SK-MEL-5 (cell line): Measurements from ENCODE around the gene PRKAG3. TPM values are rescaled to one million over a fixed set of nuclear protein-coding genes. Genes with fewer than 3 reads are reported as not detected.
A peak's percentile ranks its signal among the peaks of the same experiment; 100 is the strongest.

Experiments
- DNase-seq: peaks from one replicate; pipeline ENCODE4 v3.0.0-alpha.2; 2016; ENCODE audit warnings: low read depth, low spot score
- in situ Hi-C: cut with HindIII; loops from 2 replicates; pipeline ENCODE4 v1.10.0; 2016; ENCODE audit warnings: low sequenced_read_pairs, high pct_unique_total_duplicates, low pct_unique_long_range_greater_than_20kb
- polyA plus RNA-seq, 2 experiments: library from polyadenylated mRNA; depleted of rRNA; stranded (reverse); fragments of >200 nt; gene quantifications; 2 replicates each; pipeline ENCODE4 v1.2.3, GENCODE V29; 2015
- total RNA-seq: library from RNA; depleted of rRNA; stranded (reverse); fragments of >200 nt; shearing (Covaris generic); gene quantifications from 2 replicates; pipeline ENCODE4 v1.2.3, GENCODE V29; 2014; rRNA removed

The PRKAG3 gene
- not detected in 2 replicates for total RNA-seq
- not detected in 2 replicates for polyA plus RNA-seq (2015; cell fraction: cytosol; rRNA removed)
- not detected in 2 replicates for polyA plus RNA-seq (2015; cell fraction: nucleus; rRNA removed)

DNA sequence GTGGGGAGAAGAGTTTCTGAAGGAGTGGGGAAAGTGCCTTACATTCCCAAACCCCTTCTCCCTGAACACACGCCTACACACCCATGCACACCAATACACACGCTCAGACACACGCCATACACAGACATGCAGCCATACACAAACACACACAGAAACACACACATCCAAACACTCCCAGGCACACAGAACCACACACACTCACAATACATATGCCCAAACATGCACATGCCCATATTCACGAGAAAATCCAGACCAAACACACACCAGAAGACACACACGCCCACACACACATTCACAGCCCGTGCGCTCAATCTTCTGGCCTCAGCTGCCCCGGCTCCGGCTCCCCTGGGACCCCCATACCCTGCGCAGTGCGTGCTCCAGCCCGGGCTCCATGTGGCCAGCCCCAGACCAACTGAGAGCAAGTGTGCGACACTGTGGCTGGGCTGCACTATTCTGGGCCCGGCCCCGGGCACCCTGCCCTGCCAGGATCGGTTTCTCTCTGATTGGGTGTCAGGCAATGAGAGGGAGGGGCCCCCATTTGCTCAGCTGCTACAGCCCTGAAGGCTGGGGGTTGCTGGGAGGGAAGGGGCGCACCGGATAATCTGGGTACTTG is at the start of gene PRKAG3:
PRKAG3 (minus strand) TSS at position 426 of the 613 bp plus-strand sequence.
- in situ Hi-C loops: no loop called here
- DNase-seq: no peak

GRCh38 chr2:218880859-218881594 is 49.4 kb upstream of the PRKAG3 start:
- no peak for DNase-seq
- in situ Hi-C loops: no loop called here

- in situ Hi-C loops: no loop called here
- no peak for DNase-seq
Measured at GRCh38 chr2:218880102-218880858, 48.7 kb upstream of the PRKAG3 start, which contains the start of gene WNT10A. WNT10A (plus strand) TSS chr2:218880852; CDS start chr2:218880996, 144 bp downstream.

DNA sequence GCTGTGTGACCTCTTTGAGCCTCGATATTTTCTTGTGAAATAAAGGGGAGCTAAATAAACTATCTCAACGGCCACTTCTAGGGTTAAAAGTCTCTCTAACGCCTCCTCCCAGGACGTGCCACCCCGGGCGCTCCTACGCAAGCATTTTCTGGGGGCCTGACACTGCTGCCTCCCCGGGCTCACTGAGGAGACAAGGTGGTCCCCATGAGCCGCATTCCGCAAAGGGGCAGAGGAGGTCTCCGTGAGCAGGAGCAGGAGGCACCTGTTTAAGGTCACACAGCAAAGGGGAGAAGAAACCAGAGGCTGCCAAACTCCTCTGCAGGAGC is 48.1 kb upstream of the PRKAG3 start:
- DNase-seq: no peak
- in situ Hi-C loops: no loop called here

DNA sequence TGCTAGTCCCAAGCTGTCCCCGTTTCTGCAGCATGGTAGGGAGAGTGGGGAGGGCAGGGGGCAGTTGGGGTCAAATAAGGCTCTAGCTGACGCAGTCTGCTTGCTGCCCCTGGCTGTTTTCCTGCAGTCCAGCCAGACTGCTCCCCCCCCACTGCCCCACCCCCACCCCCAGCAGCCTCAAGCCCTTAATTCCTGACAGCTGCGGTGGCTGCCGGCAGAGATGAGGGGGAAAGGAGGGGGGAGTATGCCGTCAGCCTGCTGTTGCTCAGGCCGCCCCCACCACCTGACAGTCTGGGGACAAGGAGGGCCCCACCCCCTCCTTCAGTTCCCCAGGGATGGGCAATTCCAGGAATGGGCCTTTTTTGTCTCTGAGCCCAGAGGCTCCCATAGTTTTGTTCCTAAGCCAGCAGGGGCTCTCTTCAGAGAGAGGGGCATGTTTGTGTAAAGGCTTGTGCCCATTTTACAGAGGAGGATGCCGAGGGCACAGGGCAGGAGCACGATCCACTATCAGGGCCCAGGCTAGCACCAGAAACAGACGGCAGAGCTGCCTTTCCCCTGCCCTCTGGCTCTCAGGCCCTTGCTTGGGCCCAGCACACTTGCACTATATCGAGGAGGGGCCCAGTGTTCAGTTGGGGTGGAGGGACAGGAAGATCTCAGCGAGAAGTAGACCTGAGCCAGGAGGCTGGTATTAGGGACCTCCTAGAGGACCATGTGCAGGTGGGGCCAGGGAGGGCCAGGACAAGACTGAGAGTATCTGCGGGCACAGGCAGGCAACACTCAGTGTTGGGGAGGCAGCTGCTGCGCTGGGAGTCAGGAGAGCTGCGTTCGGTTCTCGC is 47.5 kb upstream of the PRKAG3 start:
- in situ Hi-C loops: no loop called here
- no peak for DNase-seq

- DNase-seq: no peak
- in situ Hi-C loops: no loop called here
Measured at GRCh38 chr2:218878486-218878885, 46.9 kb upstream of the PRKAG3 start.

GRCh38 chr2:218877891-218878290 is 46.3 kb upstream of the PRKAG3 start:
- no peak for DNase-seq
- in situ Hi-C loops: no loop called here

DNA sequence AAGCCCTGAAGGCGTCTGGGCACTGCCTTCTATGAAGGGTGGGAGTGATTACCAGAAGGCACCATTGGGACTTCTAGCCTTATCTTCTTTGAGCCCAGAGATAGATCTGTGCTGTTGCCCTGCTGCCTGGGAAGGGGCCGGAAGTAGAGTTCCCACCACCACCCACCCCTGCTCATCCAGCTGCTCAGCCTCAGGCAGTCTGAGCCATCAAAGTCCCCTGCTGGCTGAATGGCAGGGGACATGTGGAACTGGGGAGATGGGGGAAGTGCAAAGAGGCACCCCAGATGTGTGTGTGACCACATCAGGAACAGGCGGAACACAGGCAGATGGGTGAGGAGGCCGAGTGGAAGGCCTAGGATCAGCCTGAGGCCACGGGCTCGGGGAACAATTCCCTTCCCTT is 45.7 kb upstream of the PRKAG3 start:
- DNase-seq: no peak
- in situ Hi-C loops: no loop called here

DNA sequence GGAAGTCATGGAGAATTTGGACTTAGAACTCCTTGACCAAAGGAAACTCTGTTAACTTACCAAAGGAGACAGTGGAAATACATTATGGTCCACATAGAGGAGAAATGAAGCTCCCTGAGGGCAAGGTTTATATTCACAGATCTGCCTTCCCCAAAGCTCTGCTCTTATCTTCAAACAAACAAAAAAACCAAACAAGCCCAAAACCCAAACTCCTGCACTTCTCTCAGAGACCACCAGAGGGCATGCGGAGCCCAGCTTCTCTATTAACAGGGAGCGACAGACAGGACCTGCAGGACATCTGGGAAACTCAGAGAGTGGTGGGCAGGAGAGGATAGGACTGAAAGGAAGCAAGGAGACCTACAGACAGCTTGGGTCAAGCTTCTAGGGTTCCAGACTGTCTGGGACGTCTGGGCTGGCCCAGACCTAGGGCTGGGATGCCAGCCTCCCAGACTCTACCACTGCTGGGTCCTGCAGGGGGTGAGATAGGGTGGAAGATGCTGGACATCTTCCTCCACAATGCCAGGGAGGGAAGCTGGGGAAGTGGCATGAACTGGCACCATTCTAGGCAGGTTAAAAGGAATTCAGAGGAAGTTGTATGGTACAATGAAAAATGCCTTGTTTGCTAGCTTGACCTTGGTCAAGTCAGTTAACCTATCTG is 45.1 kb upstream of the PRKAG3 start:
- in situ Hi-C loops: no loop called here
- peak; percentile 83 for DNase-seq

DNA sequence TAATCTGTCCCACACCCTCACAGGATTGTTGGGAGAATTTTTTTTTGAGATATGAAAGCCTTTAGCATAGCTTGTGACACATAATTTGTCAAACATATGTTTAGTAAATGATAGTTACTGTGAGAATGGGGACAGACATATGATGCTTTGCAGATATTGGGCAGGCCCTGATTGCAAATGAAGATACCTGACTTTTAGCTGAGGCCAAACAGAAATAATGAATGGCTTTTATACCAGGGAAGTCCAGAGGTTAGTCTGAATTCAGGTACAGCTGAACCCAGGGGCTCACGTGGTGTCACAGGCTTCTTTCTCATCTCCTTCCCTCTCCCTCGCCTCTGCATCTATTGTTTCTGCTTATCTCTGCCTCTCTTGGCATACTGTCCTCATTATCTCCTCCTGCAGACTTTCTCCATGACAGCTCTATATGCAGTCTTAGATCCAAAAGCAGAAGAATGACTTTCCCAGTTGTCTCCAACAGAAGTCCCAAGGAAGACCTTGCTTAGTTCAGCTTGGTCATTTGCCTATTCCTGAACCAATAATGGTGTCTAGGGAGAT is 44.2 kb upstream of the PRKAG3 start:
- no peak for DNase-seq
- in situ Hi-C loops: no loop called here

DNA sequence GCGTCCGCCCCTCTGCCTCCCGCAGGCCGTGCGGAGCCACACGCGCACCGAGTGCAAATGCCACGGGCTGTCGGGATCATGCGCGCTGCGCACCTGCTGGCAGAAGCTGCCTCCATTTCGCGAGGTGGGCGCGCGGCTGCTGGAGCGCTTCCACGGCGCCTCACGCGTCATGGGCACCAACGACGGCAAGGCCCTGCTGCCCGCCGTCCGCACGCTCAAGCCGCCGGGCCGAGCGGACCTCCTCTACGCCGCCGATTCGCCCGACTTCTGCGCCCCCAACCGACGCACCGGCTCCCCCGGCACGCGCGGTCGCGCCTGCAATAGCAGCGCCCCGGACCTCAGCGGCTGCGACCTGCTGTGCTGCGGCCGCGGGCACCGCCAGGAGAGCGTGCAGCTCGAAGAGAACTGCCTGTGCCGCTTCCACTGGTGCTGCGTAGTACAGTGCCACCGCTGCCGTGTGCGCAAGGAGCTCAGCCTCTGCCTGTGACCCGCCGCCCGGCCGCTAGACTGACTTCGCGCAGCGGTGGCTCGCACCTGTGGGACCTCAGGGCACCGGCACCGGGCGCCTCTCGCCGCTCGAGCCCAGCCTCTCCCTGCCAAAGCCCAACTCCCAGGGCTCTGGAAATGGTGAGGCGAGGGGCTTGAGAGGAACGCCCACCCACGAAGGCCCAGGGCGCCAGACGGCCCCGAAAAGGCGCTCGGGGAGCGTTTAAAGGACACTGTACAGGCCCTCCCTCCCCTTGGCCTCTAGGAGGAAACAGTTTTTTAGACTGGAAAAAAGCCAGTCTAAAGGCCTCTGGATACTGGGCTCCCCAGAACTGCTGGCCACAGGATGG is 42.0 kb upstream of the PRKAG3 start:
- no peak for DNase-seq
- in situ Hi-C loops: no loop called here

DNA sequence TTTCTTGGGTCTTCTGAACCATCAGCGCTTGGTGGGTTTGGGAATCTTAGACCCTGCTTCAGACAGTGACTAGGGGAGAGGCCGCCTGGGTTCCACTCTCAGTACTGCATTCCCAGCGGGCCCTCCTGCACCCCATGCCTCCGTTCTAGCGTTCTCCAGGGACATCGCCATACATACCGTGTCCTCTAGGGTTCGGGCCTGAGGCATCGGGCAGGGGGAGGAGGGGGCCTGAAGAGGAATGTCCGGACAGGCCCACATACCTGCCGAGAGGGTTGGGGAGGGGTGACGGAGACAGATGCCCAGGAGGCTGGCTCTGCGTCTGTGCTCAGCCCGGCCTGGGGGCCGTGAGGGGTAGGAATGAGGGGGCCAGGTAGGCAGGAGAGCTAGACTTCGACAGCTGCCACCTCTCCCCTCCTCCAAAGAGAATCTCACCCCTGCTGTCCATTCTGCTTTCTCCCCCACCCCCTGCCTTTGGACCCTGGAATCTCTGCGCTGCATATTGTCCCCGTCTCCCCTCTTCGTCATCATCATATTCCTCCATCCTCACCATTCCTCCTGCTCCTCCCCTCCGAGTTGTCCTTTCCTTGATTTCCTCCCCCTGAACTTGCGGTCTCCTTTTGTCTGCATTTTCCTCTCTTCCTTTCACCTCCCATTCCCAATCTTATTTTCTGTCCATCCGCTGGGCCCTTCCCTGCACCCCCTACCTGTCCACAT is 41.2 kb upstream of the PRKAG3 start:
- DNase-seq: no peak
- in situ Hi-C loops: no loop called here

DNA sequence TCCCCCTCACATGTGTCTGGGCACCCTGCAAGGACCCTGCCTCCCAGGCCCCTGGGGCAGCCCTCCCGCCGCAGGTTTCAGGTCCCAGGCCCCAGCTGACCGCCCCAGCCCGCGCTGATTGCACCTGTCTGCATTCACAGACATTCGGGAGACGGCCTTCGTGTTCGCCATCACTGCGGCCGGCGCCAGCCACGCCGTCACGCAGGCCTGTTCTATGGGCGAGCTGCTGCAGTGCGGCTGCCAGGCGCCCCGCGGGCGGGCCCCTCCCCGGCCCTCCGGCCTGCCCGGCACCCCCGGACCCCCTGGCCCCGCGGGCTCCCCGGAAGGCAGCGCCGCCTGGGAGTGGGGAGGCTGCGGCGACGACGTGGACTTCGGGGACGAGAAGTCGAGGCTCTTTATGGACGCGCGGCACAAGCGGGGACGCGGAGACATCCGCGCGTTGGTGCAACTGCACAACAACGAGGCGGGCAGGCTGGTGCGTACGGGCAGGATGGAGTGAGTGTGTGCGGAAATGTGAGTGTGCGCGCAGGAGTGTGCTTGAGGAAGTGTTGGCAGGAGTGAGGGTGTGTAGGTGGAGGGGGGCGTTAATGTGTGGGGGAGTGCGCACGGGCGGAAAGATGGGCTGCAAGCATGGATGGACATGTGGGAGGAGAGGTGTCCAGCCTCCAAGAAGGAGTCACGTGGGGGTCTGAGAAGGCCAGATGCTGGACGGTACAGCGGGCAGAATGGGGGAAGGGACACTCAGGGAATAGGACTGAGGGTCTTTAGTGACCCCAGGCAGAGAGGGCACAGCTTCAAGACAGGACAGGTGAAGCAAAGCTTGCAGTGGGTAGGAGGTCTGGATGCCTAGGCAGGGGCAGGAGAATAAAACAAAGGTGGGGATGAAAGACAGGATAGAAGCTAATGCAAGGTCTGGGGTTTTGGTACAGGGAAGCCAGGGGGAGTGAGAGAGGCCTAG is 40.0 kb upstream of the PRKAG3 start:
- DNase-seq: no peak
- in situ Hi-C loops: no loop called here

DNA sequence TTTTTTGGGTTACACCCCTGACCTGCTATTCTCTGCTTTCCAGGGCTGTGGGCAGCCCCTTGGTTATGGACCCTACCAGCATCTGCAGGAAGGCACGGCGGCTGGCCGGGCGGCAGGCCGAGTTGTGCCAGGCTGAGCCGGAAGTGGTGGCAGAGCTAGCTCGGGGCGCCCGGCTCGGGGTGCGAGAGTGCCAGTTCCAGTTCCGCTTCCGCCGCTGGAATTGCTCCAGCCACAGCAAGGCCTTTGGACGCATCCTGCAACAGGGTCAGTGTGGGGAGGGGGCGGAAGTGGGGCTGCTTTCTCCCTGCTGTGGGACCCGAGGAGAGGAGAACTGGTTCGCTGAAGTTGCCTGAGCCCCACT is 39.4 kb upstream of the PRKAG3 start:
- in situ Hi-C loops: no loop called here
- no peak for DNase-seq

- in situ Hi-C loops: no loop called here
- no peak for DNase-seq
Measured at GRCh38 chr2:218869064-218869463, 37.5 kb upstream of the PRKAG3 start.
